Smooth muscle cell (in vitro differentiated cells): Measurements from ENCODE around the gene AP2A2. TPM values are rescaled to one million over a fixed set of nuclear protein-coding genes. Genes with fewer than 3 reads are reported as not detected.

Source experiments
- DNase-seq: peaks from one replicate; lab custom pipeline; 2025; ENCODE audit not compliant: unreplicated experiment; lab: John Stamatoyannopoulos, UW
- H2AFZ ChIP-seq: fragments of 200-600 bp; sonication (generic); 2 replicates; pipeline ENCODE4 v1.6.0; 2016; ENCODE audit warnings: antibody characterized with exemption, low read depth, mild to moderate bottlenecking
- H3F3A ChIP-seq: fragments of 200-600 bp; sonication (generic); 2 replicates; pipeline ENCODE4 v1.6.0; 2017; ENCODE audit warnings: antibody characterized with exemption, low read depth
- H3K27ac ChIP-seq: fragments of 200-600 bp; sonication (generic); 2 replicates; pipeline ENCODE4 v1.5.1; 2016; ENCODE audit warnings: low read depth, mild to moderate bottlenecking
- H3K27me3 ChIP-seq: fragments of 200-600 bp; sonication (generic); 2 replicates; pipeline ENCODE4 v1.6.1; 2016; ENCODE audit warnings: low read depth, mild to moderate bottlenecking
- H3K36me3 ChIP-seq: fragments of 200-600 bp; sonication (generic); 2 replicates; pipeline ENCODE4 v1.5.1; 2016; ENCODE audit warnings: low read depth
- H3K4me1 ChIP-seq: fragments of 200-600 bp; sonication (generic); 2 replicates; pipeline ENCODE4 v1.5.1; 2016; ENCODE audit warnings: low read depth
- H3K4me2 ChIP-seq: fragments of 200-600 bp; sonication (generic); 2 replicates; pipeline ENCODE4 v1.6.0; 2016; ENCODE audit warnings: mild to moderate bottlenecking
- H3K4me3 ChIP-seq: fragments of 200-600 bp; sonication (generic); 2 replicates; pipeline ENCODE4 v1.5.1; 2016; ENCODE audit warnings: mild to moderate bottlenecking
- H3K79me2 ChIP-seq: fragments of 200-600 bp; sonication (generic); 2 replicates; pipeline ENCODE4 v1.6.0; 2016; ENCODE audit warnings: low read depth, mild to moderate bottlenecking
- H3K9ac ChIP-seq: fragments of 200-600 bp; sonication (generic); 2 replicates; pipeline ENCODE4 v1.6.0; 2016; ENCODE audit warnings: low read depth
- H3K9me3 ChIP-seq: fragments of 200-600 bp; sonication (generic); replicated peaks from 2 replicates; pipeline ENCODE4 v1.5.1; 2016; ENCODE audit warnings: low read depth
- H4K20me1 ChIP-seq: fragments of 200-600 bp; sonication (generic); 2 replicates; pipeline ENCODE4 v1.6.0; 2016; ENCODE audit warnings: low read depth
- CTCF ChIP-seq: fragments of 200-600 bp; sonication (generic); IDR thresholded peaks from 2 replicates; pipeline ENCODE4 v1.5.1; 2017; ENCODE audit warnings: borderline replicate concordance, mild to moderate bottlenecking, antibody characterized with exemption; ENCODE audit not compliant: insufficient read depth, poor library complexity, severe bottlenecking
- WGBS: methylation state at CpG from one replicate; pipeline ENCODE4 v1.1.7; 2016; ENCODE audit warnings: low lambda C conversion rate; 5-methylcytosine and 5-hydroxymethylcytosine counted together
- polyA plus RNA-seq: library from polyadenylated mRNA; unstranded; fragments of >200 nt; fragmentation: Nextera tagmentation; extraction: Ambion mirVana; gene quantifications from 2 replicates; pipeline ENCODE4 v1.2.1, GENCODE V29; 2016
- total RNA-seq: library from RNA; depleted of rRNA; stranded (reverse); fragments of >200 nt; gene quantifications from 2 replicates; pipeline ENCODE4 v1.2.3, GENCODE V29; 2014

Gene AP2A2
- total and polyA plus RNA-seq, 2 experiments from 2014 or later = 25.1 to 35.8 TPM

GRCh38 chr11:914204-914603, 11.5 kb upstream of the AP2A2 start:
- no peak overlapping the region for H2AFZ ChIP-seq
- H4K20me1 ChIP-seq = no peaks in the 10 kb centered on the region
- H3K9ac ChIP-seq = no peak overlapping the region
- 92% methylated on average over 5 of the region's 5 CpGs for WGBS
- no peak overlapping the region for H3K4me3 ChIP-seq
- peaks cover 6% of the 10 kb centered on the region for H3K4me1 ChIP-seq
- no peaks in the 10 kb centered on the region for H3K36me3 ChIP-seq
- H3K27me3 ChIP-seq = no peaks in the 10 kb centered on the region
- peaks cover 12% of the 10 kb centered on the region for H3K79me2 ChIP-seq
- no peak overlapping the region for H3K27ac ChIP-seq
- no peak for TF ChIP-seq CTCF
- H3K9me3 ChIP-seq = no peaks in the 10 kb centered on the region
- DNase-seq = no peak
- H3F3A ChIP-seq = no peaks in the 10 kb centered on the region
- no peak overlapping the region for H3K4me2 ChIP-seq

- no peak for DNase-seq
- H3K4me1 ChIP-seq = peaks cover 6% of the 10 kb centered on the region
- H3K27ac ChIP-seq = no peak overlapping the region
- H3K79me2 ChIP-seq = peaks cover 4% of the 10 kb centered on the region
- no peaks in the 10 kb centered on the region for H4K20me1 ChIP-seq
- no peak for TF ChIP-seq CTCF
- no peaks in the 10 kb centered on the region for H3K36me3 ChIP-seq
- no peak overlapping the region for H3K9ac ChIP-seq
- H3K4me3 ChIP-seq = no peak overlapping the region
- no peaks in the 10 kb centered on the region for H3K9me3 ChIP-seq
- no peak overlapping the region for H2AFZ ChIP-seq
- no peaks in the 10 kb centered on the region for H3F3A ChIP-seq
- H3K27me3 ChIP-seq = no peaks in the 10 kb centered on the region
- WGBS = 93% methylated on average over 21 of the region's 21 CpGs
- no peak overlapping the region for H3K4me2 ChIP-seq
These were observed 10.7 kb upstream of the AP2A2 start for GRCh38 chr11:914747-915501.

- no peak for TF ChIP-seq CTCF
- H3K27me3 ChIP-seq = no peaks in the 10 kb centered on the region
- H3K9ac ChIP-seq = no peak overlapping the region
- H3K4me1 ChIP-seq = no peaks in the 10 kb centered on the region
- H3K9me3 ChIP-seq = no peaks in the 10 kb centered on the region
- H2AFZ ChIP-seq = no peak overlapping the region
- H3K4me3 ChIP-seq = no peak overlapping the region
- no peak overlapping the region for H3K27ac ChIP-seq
- WGBS = 85% methylated on average over 8 of the region's 8 CpGs
- no peak for DNase-seq
- H3K36me3 ChIP-seq = no peaks in the 10 kb centered on the region
- H3F3A ChIP-seq = no peaks in the 10 kb centered on the region
- no peak overlapping the region for H3K4me2 ChIP-seq
- H3K79me2 ChIP-seq = no peaks in the 10 kb centered on the region
- no peaks in the 10 kb centered on the region for H4K20me1 ChIP-seq
These were observed 8.2 kb upstream of the AP2A2 start for GRCh38 chr11:917426-917825.

- Histone ChIP-seq H2AFZ (no peak overlapping the region), H3K27ac (no peak overlapping the region), H3K4me2 (no peak overlapping the region), H3K27me3 (no peaks in the 10 kb centered on the region), H3K4me3 (no peak overlapping the region), H3K9ac (no peak overlapping the region), H4K20me1 (peaks cover 6% of the 10 kb centered on the region), H3K4me1 (peaks cover 5% of the 10 kb centered on the region), H3K9me3 (no peaks in the 10 kb centered on the region), H3F3A (no peaks in the 10 kb centered on the region), H3K36me3 (no peaks in the 10 kb centered on the region), H3K79me2 (peaks cover 9% of the 10 kb centered on the region)
- DNase-seq = no peak
- 86% methylated on average over 15 of the region's 15 CpGs for WGBS
- TF ChIP-seq CTCF = no peak
These were observed 3.6 kb upstream of the AP2A2 start for GRCh38 chr11:921921-922678.
